ENCODE results near the gene CLMP.
A peak's percentile ranks its signal among the peaks of the same experiment; 100 is the strongest.

The CLMP gene

GRCh38 chr11:123052901-123053721, 141.9 kb downstream of the CLMP start:
- no peak for DNase-seq

GRCh38 chr11:123051634-123052033, 143.4 kb downstream of the CLMP start:
- no peak for DNase-seq

- no peak for DNase-seq
Measured at GRCh38 chr11:123051146-123051545, 143.9 kb downstream of the CLMP start.

- no peak for DNase-seq
Measured at GRCh38 chr11:123047947-123048293, 147.1 kb downstream of the CLMP start.

DNA sequence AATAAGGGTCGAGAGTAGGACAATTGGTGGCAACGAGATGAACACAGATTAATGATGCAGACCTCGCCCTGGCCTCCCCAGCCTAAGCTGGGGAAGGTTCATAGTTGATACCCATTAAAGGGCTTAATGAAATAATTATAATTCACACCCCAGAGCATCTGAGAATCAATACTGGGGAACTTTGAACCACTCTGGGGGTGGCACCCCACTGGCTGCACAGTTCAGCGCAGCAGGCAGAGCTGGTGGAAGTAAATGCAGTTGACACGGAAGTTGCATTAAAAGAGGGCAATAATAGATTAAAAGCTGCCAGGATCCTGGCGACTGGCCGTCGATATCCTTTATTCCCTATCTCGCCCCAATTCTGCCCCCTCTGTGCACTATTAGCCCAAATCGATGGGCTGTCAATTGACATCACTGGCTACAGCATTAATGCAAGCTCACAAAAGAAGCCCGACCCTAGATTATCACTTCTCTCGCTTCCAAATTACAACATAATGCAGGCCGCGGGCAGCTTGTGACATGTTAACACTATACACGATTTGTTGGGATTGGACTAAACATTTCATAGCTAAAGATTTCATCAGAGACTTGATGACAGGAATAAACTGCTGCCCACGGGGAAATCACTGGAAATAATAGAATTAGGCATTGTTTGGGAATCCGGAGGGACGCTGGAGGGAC, 147.6 kb downstream of the CLMP start:
- no peak for DNase-seq

GRCh38 chr11:123046473-123047259, 148.4 kb downstream of the CLMP start:
- no peak for DNase-seq

DNA sequence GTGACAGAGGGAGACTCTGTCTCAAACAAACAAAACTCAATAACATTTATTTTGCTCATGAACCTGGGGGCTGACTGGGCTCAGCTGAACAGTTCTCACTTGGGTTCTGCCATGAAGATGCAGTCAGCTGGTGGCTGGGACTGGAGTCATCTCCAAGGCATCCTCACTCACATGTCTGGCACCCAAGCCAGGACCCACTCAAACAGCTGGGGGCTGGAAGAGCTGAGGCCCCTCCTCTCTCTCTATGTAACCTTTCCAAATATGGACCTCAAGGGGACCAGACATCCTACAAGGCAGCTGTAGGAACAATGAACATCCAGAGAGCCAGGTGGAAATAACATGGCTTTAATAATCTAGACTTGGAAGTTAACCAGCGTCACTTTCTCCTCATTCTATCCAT, 149.9 kb downstream of the CLMP start:
- DNase-seq, result no peak

- DNase-seq, result no peak
Measured at GRCh38 chr11:123041185-123041584, 153.9 kb downstream of the CLMP start.

GRCh38 chr11:123040111-123040432, 155.0 kb downstream of the CLMP start:
- DNase-seq, result no peak

- no peak for DNase-seq
Measured at GRCh38 chr11:123035831-123036230, 159.2 kb downstream of the CLMP start.

DNA sequence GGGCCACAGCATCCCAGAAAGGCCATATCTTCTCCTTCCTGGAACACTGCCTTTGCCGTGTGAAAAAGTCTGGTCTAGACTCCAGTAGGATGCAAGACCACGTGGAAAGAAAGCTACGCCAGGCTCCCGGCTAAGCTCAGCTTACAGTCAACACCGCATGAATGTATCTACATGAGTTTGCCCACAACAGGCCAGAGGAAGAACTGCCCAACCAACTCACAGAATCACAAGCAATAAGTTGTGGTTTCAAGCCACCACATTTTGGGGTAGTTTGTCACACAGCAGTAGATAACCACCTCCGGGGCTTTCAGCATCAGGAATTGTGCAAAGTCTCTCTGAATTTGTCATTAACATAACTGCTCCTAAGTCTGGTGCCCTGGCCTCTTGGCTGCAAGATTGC, 160.5 kb downstream of the CLMP start:
- DNase-seq, result no peak

DNA sequence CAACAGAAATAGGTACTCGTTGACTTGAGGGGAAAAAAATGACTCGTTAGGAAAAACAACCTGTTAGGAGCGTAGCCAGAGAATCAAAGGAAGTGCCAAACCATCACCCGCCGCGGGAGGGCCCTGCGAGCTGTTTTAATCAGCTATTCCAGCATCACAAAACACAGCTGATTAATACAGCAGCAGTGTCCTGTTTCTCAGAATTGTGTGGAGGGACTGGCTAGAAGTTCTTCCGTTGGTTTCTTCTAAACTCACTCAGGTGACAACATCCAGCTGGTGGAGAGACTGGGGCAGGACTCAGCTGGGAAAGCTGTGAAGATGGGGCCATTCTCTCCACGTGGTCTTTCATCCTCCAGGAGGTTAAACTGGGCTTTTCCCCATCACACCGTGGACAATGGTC, 161.2 kb downstream of the CLMP start:
- peak in 1 of 2 experiments; percentile 39 for DNase-seq

DNA sequence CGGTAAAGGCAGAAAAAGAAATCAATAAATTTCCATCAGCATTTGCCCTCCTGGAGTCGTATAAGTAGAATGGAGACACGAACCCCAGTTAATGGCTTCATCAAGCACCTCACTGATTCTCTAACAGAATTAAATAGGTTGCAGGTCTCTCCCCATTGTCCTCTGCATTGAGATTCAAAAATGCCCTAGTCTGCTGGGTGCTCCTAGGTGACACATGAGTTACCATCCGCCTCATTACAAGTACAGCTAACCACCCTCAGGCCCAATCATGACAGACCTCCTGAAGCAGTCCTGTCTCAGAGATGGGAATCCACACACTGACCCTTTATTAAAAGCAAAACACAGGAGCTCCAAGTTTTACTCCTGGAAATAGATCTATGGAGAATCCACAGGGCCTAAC, 164.5 kb downstream of the CLMP start:
- DNase-seq, result no peak

DNA sequence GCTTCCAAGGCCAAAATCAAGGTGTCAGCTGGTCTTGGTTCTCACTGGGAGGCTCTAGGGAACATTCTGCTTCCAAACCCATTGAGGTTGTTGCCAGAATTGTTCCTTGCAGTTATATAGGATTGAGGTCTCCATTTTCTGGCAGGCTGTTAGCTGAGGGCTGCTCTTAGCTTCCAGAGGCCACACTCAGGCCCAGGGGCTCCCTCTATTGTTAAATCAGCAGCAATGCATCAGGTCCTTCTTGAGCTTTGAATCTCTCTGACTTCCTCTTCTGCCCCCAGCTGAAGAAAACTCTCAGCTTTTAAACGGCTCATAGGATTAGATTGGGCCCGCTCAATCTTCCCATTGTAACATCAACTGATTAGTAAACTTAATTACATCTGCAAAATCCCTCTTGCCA, 174.1 kb downstream of the CLMP start:
- peak in 1 of 2 experiments; percentile 68 for DNase-seq

Measured in NCI-H446 (cell line).